ENCODE data around the gene SNX32. TPM values are rescaled to one million over a fixed set of nuclear protein-coding genes. Genes with fewer than 3 reads are reported as not detected.
A peak's percentile ranks its signal among the peaks of the same experiment; 100 is the strongest.

Gene SNX32
- polyA plus RNA-seq, 2 of the 4 experiments (the other 2 are of a cell fraction): 0.08 TPM; not detected in 1

DNA sequence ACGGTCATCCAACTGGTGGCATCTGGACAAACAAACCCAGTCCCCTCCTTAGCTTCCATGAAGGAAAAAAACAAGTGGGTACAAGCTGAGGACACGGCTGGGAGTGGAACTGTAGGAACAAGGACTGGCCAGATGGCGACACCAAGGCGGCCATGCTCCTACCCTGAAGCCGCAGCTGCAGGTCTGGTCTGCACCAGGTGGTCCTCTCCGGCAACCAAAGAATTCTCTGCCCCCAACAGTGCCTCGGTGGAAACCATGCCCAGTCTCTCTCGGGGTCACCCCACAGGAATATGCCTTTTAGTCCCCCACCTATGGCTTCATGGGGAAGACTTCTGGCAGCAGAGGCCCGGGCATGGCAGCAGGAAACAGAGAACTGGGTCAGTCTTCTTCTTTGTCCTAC is 24.3 kb upstream of the SNX32 start:
- Histone ChIP-seq H3K4me3 (no peak overlapping the region), H3K9me3 (no peaks in the 10 kb centered on the region), H3K4me2 (no peak overlapping the region), H3K4me1 (no peaks in the 10 kb centered on the region), H3K27ac (no peak overlapping the region)
- peak in 1 of 2 experiments; percentile 28; a peak in 2 of 6 replicates for ATAC-seq
- ChIA-PET CTCF (interaction anchor here (0.8 to 4.2 kb wide), 7 partner anchors 9 to 184 kb away, joined by 3 to 29 read pairs (median 6); partner anchors contain the start of genes AP5B1 and KAT5), POLR2A (interaction anchor here (0.7 kb wide), 1 partner anchor 89 kb away, joined by 3 read pairs; no protein-coding TSS in a partner anchor)
- WGBS (ENCODE audit: missing lambda C conversion rate): 57% methylated on average over 9 of the region's 9 CpGs
- no peak for DNase-seq (ENCODE audit: low read depth in 1 of 2, low spot score in 1 of 2)
- TF ChIP-seq PHF8 (IDR thresholded peaks at IDR 0.05; ENCODE audit: borderline replicate concordance, low read depth) (no peak), SREBF2 (IDR thresholded peaks at IDR 0.05) (no peak), RFX5 (IDR thresholded peaks at IDR 0.05) (no peak), ZC3H11A (IDR thresholded peaks at IDR 0.05) (no peak), CHD2 (IDR thresholded peaks at IDR 0.05; ENCODE audit: low read length, partially characterized antibody) (no peak), HOXB13 (CRISPR knock-in tag; IDR thresholded peaks at IDR 0.05; ENCODE audit: low read depth) (no peak), MAZ (IDR thresholded peaks at IDR 0.05; ENCODE audit: borderline replicate concordance, low read depth, low read length) (no peak), ZSCAN20 (CRISPR knock-in tag; IDR thresholded peaks at IDR 0.05) (no peak), FOSL2 (IDR thresholded peaks at IDR 0.05) (no peak), FOSL2 (CRISPR knock-in tag; IDR thresholded peaks at IDR 0.05) (no peak), RARB (CRISPR knock-in tag; IDR thresholded peaks at IDR 0.05) (no peak), POLR2A (IDR thresholded peaks at IDR 0.05; ENCODE audit: low read length) (no peak), JUNB (IDR thresholded peaks at IDR 0.05) (no peak), RAD21 (conservative IDR thresholded peaks at IDR 0.05 in 1 of 2, IDR thresholded peaks at IDR 0.05 in 1 of 2) (no peak)
- TF ChIP-seq, protein P1, sequence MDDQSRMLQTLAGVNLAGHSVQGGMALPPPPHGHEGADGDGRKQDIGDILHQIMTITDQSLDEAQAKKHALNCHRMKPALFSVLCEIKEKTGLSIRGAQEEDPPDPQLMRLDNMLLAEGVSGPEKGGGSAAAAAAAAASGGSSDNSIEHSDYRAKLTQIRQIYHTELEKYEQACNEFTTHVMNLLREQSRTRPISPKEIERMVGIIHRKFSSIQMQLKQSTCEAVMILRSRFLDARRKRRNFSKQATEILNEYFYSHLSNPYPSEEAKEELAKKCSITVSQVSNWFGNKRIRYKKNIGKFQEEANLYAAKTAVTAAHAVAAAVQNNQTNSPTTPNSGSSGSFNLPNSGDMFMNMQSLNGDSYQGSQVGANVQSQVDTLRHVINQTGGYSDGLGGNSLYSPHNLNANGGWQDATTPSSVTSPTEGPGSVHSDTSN (IDR thresholded peaks at IDR 0.05): no peak
- TF ChIP-seq, protein P2, sequence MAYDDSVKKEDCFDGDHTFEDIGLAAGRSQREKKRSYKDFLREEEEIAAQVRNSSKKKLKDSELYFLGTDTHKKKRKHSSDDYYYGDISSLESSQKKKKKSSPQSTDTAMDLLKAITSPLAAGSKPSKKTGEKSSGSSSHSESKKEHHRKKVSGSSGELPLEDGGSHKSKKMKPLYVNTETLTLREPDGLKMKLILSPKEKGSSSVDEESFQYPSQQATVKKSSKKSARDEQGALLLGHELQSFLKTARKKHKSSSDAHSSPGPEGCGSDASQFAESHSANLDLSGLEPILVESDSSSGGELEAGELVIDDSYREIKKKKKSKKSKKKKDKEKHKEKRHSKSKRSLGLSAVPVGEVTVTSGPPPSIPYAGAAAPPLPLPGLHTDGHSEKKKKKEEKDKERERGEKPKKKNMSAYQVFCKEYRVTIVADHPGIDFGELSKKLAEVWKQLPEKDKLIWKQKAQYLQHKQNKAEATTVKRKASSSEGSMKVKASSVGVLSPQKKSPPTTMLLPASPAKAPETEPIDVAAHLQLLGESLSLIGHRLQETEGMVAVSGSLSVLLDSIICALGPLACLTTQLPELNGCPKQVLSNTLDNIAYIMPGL (CRISPR knock-in tag; IDR thresholded peaks at IDR 0.05; ENCODE audit: borderline replicate concordance): no peak
- TF ChIP-seq, protein P3, sequence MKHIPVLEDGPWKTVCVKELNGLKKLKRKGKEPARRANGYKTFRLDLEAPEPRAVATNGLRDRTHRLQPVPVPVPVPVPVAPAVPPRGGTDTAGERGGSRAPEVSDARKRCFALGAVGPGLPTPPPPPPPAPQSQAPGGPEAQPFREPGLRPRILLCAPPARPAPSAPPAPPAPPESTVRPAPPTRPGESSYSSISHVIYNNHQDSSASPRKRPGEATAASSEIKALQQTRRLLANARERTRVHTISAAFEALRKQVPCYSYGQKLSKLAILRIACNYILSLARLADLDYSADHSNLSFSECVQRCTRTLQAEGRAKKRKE (CRISPR knock-in tag; IDR thresholded peaks at IDR 0.05; ENCODE audit: low read depth): no peak
- TF ChIP-seq, protein P4, sequence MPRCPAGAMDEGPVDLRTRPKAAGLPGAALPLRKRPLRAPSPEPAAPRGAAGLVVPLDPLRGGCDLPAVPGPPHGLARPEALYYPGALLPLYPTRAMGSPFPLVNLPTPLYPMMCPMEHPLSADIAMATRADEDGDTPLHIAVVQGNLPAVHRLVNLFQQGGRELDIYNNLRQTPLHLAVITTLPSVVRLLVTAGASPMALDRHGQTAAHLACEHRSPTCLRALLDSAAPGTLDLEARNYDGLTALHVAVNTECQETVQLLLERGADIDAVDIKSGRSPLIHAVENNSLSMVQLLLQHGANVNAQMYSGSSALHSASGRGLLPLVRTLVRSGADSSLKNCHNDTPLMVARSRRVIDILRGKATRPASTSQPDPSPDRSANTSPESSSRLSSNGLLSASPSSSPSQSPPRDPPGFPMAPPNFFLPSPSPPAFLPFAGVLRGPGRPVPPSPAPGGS (IDR thresholded peaks at IDR 0.05): no peak
- TF ChIP-seq, protein P5, sequence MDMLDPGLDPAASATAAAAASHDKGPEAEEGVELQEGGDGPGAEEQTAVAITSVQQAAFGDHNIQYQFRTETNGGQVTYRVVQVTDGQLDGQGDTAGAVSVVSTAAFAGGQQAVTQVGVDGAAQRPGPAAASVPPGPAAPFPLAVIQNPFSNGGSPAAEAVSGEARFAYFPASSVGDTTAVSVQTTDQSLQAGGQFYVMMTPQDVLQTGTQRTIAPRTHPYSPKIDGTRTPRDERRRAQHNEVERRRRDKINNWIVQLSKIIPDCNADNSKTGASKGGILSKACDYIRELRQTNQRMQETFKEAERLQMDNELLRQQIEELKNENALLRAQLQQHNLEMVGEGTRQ (IDR thresholded peaks at IDR 0.05): no peak
- no peak for FAIRE-seq

DNA sequence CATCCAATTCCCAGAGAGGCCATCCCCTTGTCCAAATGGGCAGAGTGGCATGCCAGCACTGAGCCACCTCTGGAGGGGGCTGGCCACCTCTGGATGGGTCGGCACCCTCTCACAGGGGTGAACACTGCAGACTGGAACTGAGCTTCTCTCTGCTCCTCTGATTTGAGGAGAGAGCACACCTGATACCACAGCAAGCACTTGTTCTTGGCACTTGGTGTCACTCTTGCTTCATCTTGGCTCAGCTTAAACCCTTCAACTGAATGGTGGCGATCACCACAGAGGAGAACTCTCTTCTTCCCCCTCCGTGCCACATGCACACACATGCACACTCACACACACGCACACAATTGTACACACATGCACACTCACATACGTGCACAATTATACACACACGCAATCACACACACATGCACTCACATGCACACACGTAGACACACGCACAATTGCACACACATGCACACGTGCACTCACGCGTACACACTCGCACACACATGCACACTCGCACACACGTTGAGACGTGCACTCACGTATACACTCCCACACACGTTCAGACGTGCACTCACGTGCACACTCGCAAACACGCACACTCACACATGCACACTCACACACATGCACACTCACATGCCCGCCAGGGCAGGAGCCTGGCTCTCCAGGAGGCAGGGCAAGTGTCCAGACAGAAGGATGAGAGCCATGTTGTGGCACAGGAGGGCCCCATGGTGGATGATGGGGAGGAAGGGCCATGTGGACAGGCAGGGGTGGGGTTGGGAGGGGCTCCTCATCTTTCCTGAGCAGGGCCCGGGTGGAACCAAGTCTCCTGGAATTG is 23.5 kb upstream of the SNX32 start:
- ChIA-PET POLR2A (interaction anchor here (0.7 kb wide), 1 partner anchor 89 kb away, joined by 3 read pairs; no protein-coding TSS in a partner anchor), CTCF (interaction anchor here (0.6 to 9.9 kb wide), 10 partner anchors 8 to 185 kb away, joined by 3 to 132 read pairs (median 5); partner anchors contain the start of genes AP5B1 and KAT5)
- Histone ChIP-seq H3K9me3 (no peaks in the 10 kb centered on the region), H3K4me1 (no peaks in the 10 kb centered on the region), H3K4me2 (no peak overlapping the region), H3K4me3 (no peak overlapping the region), H3K27ac (no peak overlapping the region)
- peak in 1 of 2 experiments; percentile 25; a peak in 2 of 5 replicates for TF ChIP-seq RAD21 (conservative IDR thresholded peaks at IDR 0.05 in 1 of 2, IDR thresholded peaks at IDR 0.05 in 1 of 2)
- TF ChIP-seq POLR2A (IDR thresholded peaks at IDR 0.05; ENCODE audit: low read length): 0 out of 2 replicates have a peak, but pooled peaks have one; percentile 4
- TF ChIP-seq, protein P6, sequence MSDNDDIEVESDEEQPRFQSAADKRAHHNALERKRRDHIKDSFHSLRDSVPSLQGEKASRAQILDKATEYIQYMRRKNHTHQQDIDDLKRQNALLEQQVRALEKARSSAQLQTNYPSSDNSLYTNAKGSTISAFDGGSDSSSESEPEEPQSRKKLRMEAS (IDR thresholded peaks at IDR 0.05): no peak
- WGBS (ENCODE audit: missing lambda C conversion rate): 71% methylated on average over 23 of the region's 23 CpGs
- peak; percentile 54 to 68; a peak in 3 of 6 replicates for ATAC-seq
- peak in 1 of 2 experiments; percentile 32 for DNase-seq (ENCODE audit: low read depth in 1 of 2, low spot score in 1 of 2)
- FAIRE-seq: no peak
